Measurements from ENCODE around the gene IGF2BP1. TPM values are rescaled to one million over a fixed set of nuclear protein-coding genes. Genes with fewer than 3 reads are reported as not detected.
A peak's percentile ranks its signal among the peaks of the same experiment; 100 is the strongest.

Gene IGF2BP1
- polyA plus RNA-seq, 1 experiment, result 9.9 TPM

DNA sequence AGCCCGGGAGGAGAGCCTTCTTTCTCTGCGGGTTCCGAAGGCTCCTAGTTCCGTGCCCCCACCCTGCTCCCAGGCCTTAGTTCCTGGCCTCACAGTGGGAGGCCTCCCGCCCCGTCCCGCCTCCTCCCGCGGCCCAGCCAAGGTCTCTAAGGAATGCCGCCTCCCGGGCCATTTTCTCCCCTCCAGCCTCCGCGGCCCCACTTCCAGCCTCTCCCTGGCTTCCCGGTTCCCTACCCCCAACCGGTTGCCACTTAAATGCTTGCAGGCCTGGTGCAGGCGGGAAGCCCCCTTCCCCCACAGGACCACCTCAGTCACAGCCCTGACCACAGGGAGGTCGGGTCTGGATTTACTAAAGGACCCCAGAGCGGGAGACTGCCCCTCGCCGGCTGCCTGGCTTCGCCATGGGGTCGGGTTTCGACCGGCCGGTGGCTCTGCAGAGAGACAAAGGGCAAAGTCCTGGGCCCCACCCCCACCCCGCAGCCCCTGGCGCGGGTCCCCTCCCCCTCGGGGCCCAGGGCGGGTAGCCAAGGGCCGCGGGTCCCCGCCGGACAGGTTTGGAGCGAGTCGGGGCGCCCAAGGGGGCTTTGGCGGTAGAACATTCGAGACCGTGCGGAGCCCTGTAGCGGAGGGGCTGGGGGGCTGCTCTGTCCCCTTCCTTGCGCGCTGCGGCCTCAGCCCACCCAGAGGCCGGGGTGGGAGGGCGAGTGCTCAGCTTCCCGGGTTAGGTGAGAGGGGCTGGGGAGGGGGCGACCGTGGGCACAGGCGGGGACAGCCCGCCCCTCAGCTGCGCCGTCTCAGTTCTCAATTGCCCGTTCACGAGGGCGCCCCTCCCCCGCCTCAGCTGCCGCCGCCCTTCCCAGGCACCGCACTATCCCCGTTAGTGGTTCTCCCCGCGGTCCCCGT, 16.4 kb downstream of the IGF2BP1 start:
- no peaks in the 10 kb centered on the region; the same call in 1 of the 2 replicates for H3K9me3 ChIP-seq (ENCODE audit: control insufficient read depth, insufficient read depth, low read length)
- CTCF ChIA-PET, result interaction anchor here (0.7 to 1.8 kb wide), 3 partner anchors 17 to 19 kb away, joined by 3 to 11 read pairs (median 3); no protein-coding TSS in a partner anchor
- H3K27ac ChIP-seq (ENCODE audit: low read depth, low read length), result no peak overlapping the region
- no peak overlapping the region for H3K4me3 ChIP-seq (ENCODE audit: low read depth, low read length)
- no peak for DNase-seq (ENCODE audit: low read depth, low spot score)
- TF ChIP-seq, protein P1, sequence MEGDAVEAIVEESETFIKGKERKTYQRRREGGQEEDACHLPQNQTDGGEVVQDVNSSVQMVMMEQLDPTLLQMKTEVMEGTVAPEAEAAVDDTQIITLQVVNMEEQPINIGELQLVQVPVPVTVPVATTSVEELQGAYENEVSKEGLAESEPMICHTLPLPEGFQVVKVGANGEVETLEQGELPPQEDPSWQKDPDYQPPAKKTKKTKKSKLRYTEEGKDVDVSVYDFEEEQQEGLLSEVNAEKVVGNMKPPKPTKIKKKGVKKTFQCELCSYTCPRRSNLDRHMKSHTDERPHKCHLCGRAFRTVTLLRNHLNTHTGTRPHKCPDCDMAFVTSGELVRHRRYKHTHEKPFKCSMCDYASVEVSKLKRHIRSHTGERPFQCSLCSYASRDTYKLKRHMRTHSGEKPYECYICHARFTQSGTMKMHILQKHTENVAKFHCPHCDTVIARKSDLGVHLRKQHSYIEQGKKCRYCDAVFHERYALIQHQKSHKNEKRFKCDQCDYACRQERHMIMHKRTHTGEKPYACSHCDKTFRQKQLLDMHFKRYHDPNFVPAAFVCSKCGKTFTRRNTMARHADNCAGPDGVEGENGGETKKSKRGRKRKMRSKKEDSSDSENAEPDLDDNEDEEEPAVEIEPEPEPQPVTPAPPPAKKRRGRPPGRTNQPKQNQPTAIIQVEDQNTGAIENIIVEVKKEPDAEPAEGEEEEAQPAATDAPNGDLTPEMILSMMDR (IDR thresholded peaks at IDR 0.05; ENCODE audit: low read depth, low read length), result no peak
- H3K27me3 ChIP-seq (ENCODE audit: control insufficient read depth, insufficient read depth, low read length), result no peaks in the 10 kb centered on the region
- POLR2A ChIA-PET, result no interaction called here

GRCh38 chr17:49015179-49015923, 18.2 kb downstream of the IGF2BP1 start:
- no peaks in the 10 kb centered on the region; the same call in 1 of the 2 replicates for H3K9me3 ChIP-seq (ENCODE audit: control insufficient read depth, insufficient read depth, low read length)
- no peak for DNase-seq (ENCODE audit: low read depth, low spot score)
- TF ChIP-seq, protein P1 (IDR thresholded peaks at IDR 0.05; ENCODE audit: low read depth, low read length), result no peak
- H3K27ac ChIP-seq (ENCODE audit: low read depth, low read length), result no peak overlapping the region
- H3K4me3 ChIP-seq (ENCODE audit: low read depth, low read length), result no peak overlapping the region
- ChIA-PET POLR2A (no interaction called here), CTCF (interaction anchor here (1.1 to 7.8 kb wide), 2 partner anchors 16 kb away, joined by 4 to 51 read pairs; no protein-coding TSS in a partner anchor)
- no peaks in the 10 kb centered on the region for H3K27me3 ChIP-seq (ENCODE audit: control insufficient read depth, insufficient read depth, low read length)

DNA sequence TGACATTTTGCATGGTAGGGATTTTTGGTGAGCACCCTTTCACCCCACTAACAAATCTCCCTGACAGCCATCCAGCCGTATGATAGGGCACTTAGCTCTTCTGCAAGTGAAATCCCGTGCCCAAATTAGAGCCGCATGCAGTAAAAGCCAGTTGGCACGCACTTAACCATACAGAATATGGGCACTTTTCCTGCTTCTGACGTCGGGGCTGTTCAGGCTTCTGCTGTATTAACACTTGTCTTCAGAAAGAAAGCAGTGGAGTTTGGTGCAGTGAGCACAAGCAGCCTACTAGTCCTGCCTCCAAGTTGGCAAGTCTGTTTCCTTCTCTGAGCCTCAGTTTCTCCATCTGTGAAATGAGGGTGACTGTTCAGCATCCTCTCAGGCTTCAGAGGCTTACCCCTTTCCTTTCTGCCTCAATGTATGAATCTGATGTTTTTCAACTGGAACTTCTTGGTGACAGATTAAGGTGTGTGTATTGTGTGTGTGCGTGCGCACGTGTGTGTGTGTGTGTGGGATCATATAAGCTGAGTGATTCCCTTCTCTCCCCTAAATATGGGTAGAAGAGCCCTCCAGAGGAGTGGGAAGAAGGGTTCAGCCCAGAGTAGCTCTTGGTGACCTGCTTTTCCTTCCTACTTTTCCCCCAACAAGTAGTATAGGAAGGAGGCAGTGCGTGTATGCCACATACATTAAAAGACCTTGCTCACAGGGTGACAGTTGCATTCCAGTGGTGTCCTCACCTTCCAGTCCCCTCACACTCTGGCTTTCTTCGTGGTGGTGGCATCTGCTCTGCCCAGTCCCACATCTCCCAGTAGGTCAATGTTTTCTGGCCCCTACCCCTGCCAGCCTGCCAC, 19.0 kb downstream of the IGF2BP1 start:
- CTCF ChIA-PET, result interaction anchor here (0.6 to 7.8 kb wide), 5 partner anchors 12 to 72 kb away, joined by 3 to 51 read pairs (median 4); no protein-coding TSS in a partner anchor
- POLR2A ChIA-PET, result interaction anchor here (0.6 kb wide), 1 partner anchor 17 kb away, joined by 6 read pairs; no protein-coding TSS in a partner anchor
- no peak for DNase-seq (ENCODE audit: low read depth, low spot score)
- Histone ChIP-seq H3K9me3 (ENCODE audit: control insufficient read depth, insufficient read depth, low read length) (no peaks in the 10 kb centered on the region; the same call in 1 of the 2 replicates), H3K4me3 (ENCODE audit: low read depth, low read length) (peak overlapping the region; percentile 5; the same call in 1 of the 2 replicates), H3K27ac (ENCODE audit: low read depth, low read length) (no peak overlapping the region), H3K27me3 (ENCODE audit: control insufficient read depth, insufficient read depth, low read length) (no peaks in the 10 kb centered on the region)
- TF ChIP-seq, protein P1 (IDR thresholded peaks at IDR 0.05; ENCODE audit: low read depth, low read length), result no peak

GRCh38 chr17:49016775-49017463, 19.7 kb downstream of the IGF2BP1 start:
- ChIA-PET POLR2A (interaction anchor here (0.5 to 0.6 kb wide), 2 partner anchors 17 to 121 kb away, joined by 3 to 6 read pairs; no protein-coding TSS in a partner anchor), CTCF (interaction anchor here (0.6 to 7.8 kb wide), 4 partner anchors 12 to 73 kb away, joined by 3 to 51 read pairs (median 4); no protein-coding TSS in a partner anchor)
- peak overlapping the region; percentile 47 for H3K27ac ChIP-seq (ENCODE audit: low read depth, low read length)

More at GRCh38 chr17:49016775-49017463, 19.7 kb downstream of the IGF2BP1 start:
- TF ChIP-seq, protein P1 (IDR thresholded peaks at IDR 0.05; ENCODE audit: low read depth, low read length), result no peak
- Histone ChIP-seq H3K9me3 (ENCODE audit: control insufficient read depth, insufficient read depth, low read length) (no peaks in the 10 kb centered on the region; the same call in 1 of the 2 replicates), H3K27me3 (ENCODE audit: control insufficient read depth, insufficient read depth, low read length) (no peaks in the 10 kb centered on the region), H3K4me3 (ENCODE audit: low read depth, low read length) (no peak overlapping the region)
- peak; percentile 44 for DNase-seq (ENCODE audit: low read depth, low spot score)

Measured in AG04450 (cell line).